Amygdala (tissue), 56 donors: ENCODE results near the gene AGTRAP.

ENCODE experiments used
- DNase-seq, 56 donors: peaks; one replicate each; lab custom pipeline; 2025; lab: John Stamatoyannopoulos, UW

The AGTRAP gene

DNA sequence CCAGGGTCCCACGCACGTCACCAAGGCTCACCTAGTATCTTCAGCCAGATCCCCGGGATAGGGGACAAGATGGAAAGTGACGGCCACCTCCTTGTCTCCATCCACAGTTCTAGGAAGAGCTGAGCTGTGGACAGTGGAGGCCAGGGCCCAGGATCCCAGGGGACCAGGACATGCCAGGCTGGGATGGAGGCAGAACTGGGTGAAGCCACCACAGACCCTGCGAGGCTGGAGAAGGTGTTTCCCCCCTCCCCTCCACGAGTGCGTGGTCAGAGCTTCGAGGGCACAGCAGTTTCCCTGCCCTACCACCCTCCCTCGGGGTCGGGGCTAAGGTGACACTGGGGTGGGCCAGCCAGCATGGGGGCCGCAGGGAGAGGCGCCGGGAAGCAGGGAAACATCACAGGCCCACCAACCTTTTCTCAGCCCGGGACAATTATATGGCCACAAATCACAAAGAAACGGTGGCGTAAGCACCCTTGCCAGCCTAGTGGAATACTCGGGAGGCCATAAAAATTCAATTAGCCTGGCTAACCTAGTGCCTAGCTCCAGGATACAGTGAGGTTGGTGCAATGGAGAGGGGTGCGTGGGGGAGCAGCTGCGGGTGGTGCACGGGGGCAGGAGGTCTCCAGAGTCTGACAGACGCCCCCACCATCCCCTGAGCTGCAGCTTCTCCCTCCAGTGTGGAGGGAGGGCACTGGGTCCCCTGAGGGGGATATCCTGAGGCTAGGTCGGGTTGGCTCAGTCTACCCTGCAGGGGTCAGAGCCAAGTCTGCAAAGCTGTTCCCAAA lies 31.1 kb upstream of the AGTRAP start:
- no peak for DNase-seq

DNA sequence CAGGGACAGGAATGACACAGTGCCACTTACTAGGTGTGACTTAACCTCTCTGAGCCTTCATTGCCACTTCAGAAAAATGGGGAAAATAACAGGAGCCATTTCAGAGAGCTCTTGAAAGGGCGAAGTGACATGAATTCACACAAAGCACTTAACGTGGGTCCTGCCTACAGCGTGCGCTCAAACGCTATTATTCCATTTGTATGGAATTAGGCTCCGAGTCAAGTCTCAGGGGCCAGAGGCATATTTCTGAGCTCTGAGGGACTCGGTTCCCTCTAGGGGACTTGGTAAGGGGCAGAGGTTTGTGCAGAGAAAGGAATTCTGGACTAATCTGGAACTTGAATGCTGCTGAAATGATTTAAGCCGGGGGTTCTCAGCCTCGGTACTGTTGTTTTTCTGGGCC lies 30.3 kb upstream of the AGTRAP start:
- DNase-seq: no peak

DNA sequence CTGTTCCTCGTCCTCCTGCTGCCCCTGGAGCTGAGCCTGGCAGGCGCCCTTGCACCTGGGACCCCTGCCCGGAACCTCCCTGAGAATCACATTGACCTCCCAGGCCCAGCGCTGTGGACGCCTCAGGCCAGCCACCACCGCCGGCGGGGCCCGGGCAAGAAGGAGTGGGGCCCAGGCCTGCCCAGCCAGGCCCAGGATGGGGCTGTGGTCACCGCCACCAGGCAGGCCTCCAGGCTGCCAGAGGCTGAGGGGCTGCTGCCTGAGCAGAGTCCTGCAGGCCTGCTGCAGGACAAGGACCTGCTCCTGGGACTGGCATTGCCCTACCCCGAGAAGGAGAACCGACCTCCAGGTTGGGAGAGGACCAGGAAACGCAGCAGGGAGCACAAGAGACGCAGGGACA lies 29.6 kb upstream of the AGTRAP start:
- DNase-seq: no peak

DNA sequence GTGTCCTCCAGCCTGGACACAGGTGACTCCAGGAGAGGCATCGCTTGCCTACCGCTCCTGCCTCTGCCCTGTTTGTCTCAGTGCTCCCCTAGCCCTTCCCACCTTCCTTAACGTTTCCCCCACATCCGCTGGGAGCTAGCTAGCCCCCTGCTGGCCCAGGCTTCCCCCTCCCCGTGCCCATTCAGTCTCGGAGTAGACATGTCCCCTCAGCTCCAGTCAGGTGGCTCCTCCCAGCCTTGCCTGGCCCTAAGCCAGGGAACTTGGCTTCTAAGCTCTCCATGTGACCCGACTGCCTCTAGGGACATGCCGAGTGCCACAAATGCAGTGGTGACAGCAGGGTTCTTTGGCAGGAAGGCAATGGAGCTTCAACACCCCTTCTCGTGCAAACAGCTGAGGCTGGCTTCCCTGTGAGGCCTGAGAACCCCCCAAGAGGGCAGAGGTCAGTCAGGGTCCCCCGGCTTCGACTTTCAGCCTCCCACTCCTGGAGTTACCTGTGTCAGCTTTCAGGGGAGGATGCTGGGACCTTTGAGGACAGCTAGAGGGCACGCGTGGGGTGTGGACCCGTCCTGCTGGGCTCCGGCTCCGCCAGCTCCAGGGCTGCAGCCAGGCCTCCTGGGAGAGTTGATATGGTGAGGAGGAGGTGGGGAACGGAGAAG lies 28.2 kb upstream of the AGTRAP start:
- peak in 14 of 56 donors; percentile 12 to 53 (median 30) for DNase-seq

DNA sequence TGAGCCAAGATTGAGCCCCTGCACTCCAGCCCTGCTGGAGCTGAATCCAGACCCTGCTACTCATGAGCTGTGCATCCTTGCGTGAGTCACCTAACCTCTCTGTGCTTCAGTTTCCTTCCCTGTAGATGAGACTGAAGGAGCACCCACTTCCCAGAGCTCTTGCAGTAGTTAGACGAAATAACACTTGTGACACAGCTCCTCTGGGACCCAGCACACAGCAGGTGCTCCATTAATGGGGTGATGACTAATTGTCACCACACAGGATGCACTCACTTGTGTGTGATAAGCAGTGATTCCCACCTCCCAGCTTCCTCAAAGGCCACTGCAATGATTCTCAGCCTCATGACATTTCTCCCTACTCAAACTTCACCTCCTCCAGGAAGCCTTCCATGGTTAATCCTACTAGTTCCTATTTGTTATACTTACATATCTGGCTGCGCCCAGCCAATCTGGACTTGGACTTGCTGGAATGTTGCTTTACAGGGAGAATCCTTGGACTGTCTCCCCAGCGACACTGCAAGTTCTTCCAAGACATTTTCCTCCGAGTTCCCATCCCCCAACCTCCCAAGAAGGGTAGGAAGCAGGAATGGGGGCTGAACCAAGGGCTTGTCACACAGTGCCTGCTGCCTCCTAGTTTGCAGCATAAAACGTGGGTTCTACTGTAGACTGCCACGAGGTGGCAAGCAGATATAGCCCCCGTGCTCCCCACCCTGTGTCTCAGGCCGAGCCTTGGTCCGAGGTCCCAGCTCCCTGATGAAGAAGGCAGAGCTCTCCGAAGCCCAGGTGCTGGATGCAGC lies 27.2 kb upstream of the AGTRAP start:
- no peak for DNase-seq

DNA sequence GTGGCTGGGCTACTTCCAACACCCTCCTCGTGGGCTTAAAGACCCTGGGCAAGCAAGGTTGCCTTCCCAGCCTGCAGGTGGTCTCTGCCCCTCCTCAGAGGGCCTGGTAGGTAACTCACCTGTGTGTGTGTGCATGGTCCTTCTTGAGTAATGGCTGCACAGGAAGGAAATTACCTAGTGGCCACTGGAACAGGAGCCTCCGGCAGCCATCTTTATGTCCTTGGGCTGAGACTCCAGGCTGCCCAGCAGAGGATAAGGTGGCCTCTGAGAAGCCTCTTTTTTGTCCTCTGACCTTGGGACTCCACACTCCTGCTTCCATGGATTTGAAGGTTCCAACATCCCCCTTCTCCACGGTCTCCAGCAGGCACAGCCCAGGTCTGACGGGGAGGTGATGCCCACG lies 24.4 kb upstream of the AGTRAP start:
- no peak for DNase-seq

DNA sequence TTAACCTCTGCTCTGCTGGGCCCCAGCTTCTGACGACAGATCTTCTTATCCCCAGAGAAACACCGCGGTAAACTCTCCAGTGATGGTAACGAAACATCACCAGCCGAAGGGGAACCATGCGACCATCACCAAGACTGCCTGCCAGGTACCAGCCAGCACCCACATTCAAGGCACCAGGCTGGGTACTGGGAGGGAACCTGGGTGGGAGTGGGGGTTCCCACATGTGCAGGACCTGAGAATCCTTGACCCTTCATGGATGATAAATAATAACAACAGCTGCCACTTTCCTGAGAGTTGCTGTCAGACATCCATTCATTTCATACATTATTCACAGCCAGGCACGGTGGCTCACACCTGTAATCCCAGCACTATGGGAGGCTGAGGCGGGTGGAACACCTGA lies 23.7 kb upstream of the AGTRAP start:
- DNase-seq: no peak

DNA sequence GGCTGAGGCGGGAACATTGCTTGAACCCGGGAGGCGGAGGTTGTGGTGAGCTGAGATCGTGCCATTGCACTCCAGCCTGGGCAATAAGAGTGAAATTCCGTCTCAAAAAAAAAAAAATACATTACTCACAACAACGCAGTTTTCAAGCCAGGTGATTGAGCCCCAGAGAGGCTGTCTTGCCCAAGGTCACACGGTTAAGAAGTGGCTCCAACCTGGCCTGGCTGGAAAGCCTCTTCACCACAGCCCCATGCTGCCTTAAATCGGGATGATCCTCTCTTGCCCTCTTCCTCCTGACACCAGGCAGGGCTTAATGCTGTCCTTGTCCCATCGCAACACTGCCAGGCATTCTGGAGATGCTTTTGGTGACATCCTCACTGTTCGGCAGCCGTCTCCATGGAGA lies 22.8 kb upstream of the AGTRAP start:
- no peak for DNase-seq

DNA sequence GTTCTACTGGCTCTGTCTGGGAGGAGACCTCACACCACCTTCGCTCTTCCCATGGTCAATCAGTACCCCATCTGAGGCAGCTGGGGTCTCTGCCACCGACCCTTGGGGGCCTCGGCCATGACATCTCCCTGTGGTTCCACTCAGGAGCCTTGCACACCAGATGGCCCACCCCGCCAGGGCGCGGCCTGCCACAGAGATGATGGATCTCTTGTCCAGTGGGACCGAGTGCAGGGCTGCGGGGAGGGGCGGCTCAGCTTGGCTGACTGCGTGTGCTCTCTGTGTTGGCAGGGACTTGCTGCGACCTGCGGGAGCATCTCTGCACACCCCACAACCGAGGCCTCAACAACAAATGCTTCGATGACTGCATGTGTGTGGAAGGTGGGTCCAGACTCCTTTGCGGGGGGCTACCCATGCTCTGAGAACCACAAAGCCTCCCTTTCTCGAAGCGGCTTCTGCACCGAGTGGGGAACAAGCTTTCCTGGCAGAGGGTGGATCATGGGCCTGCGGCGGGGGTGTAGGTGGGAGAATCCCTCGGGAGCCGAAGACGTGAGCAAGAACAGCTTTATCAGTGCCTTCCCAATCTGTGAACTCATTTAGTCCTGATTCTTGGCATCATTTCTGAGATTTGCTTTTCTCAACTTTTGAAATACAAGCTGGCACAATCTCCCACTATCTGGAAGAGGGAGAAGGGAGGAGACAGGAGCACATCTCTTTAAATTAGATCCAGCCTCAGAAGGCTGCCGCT lies 20.9 kb upstream of the AGTRAP start:
- DNase-seq: peak in 11 of 56 donors; percentile 4 to 48 (median 22)

DNA sequence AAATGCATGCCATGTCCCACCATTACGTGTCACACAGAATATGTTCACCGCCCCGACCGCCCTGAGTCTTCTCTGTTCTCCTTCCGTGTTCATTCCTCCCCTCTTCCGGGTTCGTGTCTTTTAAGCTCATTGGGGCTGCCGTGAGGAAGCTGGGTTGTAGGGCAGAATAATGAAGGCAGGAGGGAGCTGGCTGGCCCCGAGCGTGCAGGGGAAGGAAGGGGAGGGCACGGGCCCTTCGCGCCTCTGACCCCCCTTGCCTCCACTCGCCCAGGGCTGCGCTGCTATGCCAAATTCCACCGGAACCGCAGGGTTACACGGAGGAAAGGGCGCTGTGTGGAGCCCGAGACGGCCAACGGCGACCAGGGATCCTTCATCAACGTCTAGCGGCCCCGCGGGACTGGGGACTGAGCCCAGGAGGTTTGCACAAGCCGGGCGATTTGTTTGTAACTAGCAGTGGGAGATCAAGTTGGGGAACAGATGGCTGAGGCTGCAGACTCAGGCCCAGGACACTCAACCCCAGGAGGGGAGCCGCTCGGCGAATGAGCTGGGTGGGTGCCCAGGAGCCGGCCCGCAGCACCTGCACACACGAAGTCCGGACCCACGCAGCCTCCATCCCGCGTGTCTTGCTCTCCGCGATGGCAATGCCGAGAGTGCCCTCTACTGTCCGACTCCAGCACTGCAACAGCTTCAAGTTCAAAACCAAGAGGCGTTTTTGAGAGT lies 16.5 kb upstream of the AGTRAP start:
- DNase-seq: peak in 55 of 56 donors; percentile 14 to 92 (median 59)

DNA sequence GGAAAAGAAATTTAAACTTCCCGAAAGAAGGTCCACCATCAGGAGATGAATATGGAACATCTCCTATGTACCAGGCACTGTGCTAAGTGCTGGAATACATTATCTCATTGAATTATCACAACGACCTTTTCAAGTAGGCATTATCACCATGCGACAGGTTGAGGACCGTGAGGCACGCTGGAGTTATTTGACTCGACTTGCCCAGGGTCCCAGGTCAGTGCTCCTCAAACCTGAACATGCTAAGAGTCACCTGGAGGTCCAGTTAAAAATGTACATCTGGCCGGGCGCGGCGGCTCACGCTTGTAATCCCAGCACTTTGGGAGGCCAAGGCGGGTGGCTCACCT lies 15.9 kb upstream of the AGTRAP start:
- DNase-seq: no peak

DNA sequence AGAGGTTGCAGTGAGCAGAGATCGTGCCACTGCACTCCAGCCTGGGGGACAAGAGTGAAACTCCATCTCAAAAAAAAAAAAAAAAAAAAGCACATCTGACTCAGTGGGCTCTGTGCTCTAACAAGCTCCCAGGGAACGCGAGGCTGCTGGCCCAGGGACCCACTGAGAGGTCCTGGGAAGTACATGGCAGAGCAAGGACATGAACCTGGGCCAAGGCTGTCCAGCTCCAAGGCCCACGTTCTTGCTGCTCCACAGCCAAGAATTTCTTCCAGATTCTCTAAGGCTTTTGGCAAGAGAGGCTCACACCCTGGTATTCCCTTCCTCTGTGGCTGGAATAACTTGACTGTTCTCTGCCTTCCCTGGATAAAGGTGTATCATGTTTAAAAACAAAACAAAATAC lies 15.4 kb upstream of the AGTRAP start:
- peak in 25 of 56 donors; percentile 8 to 69 (median 37) for DNase-seq

DNA sequence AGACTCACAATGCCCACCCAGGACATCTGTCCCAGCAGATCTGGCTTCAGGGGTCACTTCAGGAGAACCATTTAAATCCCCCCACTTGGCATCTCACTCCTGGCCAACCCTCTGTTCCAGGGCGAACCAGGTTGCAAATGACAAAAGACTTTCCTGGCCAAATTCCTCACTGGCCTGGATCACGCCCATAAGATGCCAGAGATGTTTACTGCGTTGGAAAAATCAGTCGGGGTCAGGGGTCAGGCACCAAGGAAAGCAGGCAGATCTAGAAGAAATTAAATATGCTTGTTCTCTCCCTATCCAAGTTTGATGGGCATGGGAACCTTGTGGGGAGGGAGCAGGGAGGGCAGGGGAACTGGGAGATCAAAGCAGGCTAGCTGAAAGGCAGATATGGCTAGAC lies 14.6 kb upstream of the AGTRAP start:
- no peak for DNase-seq

DNA sequence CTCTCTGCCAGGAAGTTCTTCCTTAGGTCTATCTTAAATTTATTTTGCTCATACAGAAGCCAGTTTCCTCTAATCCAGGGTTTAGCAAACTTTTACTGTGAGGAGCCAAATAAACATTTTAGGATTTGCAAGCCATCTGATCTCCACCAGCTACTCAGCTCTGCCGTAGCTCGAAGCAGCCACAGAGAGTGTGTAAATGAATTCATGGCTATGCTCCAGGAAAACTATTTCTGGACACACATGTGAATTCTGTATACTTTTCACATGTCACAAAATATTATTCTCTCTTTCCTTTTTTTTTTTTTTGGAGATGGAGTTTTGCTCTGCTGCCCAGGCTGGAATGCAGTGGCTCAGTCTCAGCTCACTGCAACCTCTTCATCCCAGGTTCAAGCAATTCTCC lies 13.4 kb upstream of the AGTRAP start:
- no peak for DNase-seq

DNA sequence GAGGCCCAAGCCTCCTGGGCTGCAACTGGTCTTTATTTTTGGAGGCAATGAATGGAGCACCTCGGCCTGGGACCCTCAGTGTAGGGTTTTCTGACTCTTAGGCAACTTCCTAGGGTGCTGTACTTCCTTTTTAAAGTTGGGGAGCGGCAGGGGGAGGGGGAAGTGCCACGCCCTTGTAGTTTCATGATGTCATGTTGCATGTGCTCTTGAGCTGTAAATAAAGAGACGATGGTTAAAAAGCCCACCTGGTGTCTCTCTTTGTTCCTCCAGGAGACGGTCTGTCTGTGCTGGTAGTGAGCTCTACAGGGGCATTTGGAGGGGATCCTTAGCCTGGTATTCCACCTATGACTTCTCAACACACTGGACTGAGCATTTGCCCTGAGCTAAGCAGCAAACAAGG lies 10.3 kb upstream of the AGTRAP start:
- DNase-seq: no peak

DNA sequence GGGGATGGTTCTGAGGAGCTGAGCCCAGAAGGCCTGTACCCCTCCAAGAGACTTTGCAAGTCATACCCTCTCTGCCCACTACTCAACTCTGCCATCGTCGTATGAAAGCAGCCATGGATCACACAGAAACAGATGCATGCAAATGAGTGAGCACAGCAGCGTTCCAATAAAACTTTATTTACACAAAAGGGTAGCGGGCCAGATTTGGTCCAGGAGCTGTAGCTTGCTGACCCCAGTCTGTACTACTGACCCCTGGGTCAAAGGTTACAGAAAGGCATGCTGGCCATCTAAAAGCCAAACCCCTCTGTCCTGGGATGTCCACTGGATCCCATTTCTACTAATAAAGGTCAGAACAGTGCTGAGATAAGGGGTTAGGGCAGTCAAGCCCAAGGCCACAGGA lies 8.8 kb upstream of the AGTRAP start:
- DNase-seq: no peak

DNA sequence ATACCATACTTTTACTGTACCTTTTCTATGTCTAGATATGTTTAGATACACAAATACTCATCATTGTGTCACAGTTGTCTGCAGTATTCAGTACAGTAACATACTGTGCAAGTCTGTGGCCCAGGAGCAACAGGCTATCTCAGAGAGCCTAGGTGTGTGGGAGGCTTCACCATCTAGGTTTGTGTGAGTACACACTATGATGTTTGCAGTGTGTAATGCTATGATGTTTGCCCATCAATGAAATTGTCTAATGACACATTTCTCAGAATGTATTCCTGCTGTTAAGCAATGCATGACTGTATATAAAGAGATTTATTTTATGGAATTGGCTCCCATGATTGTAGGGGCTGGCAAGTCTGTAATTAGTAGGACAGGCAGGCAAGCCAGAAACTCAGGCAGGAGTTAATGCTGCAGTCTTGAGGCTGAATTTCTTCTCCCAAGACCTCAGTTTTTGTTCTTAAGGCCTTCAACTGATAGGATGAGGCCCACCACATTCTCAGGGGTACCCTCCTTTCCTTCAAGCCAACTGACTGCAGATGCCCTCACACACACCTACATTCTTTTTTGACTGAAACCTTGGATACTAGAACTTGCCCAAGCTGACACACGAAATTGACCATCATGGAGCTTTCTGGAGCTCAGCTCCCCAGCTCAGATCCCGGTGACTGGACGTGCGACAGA lies 7.7 kb upstream of the AGTRAP start:
- DNase-seq: no peak

DNA sequence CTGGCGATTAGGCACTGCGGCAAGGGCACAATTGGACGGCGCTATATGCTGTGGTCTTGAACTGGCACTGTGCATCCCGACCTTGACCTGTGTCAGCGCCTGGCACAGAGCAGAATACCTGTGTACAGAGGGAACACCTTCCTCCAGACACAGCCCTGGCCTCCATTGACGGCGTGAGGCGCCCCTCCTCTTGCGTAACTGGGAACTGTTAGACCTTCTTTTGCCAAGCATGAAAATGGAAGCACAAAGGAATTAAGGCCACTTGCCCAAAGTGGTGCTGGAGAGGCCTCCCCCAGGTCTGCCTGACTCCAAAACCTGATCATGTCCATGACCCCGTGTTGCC lies 6.8 kb upstream of the AGTRAP start:
- DNase-seq: no peak

DNA sequence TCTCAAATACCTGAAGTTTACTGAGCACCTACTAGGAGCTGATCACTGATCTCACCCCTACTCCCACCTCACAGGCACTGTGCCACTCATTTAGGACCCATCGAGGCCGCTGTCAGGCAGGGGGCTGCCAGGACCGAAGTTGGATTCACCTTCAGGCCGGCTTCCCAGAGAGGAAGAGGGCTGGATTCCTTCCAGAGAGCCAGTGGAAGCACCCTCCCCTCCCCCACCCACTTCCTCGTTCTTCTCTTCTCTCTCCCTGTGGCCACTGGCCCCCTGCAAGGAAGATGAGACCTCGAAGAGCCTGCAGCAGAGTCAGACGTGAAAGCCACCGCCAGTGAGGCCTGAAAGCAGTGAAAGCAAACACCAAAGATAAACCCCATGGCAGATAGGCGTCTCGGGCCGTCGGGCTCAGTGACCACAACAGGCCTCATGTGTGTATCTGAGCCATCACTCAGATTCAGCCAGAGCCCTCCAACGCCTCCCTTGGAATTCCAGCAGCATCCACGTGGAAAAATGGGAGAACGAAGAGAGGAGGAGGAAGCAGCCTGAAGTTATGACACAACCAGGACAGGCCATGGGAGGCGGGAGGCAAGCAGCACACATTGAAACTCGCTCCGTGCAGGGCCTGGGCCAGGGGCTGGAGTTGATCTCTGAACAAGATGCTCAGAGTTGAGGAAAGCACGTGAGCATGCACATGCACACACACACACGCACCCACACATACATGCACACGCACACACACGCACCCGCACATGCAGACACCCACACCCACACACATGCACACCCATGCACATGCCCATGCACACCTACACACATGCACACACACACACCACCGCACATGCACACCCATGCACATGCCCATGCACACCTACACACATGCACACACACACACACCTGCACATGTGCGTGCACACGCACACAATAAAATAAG lies 6.2 kb upstream of the AGTRAP start:
- peak in 1 of 56 donors; percentile 5 for DNase-seq
